GM12878 (cell line): ENCODE data around the gene DACH1. TPM values are rescaled to one million over a fixed set of nuclear protein-coding genes. Genes with fewer than 3 reads are reported as not detected.

Experiments used
- ATAC-seq: fragments of 200-7000 bp; cut with Tn5 transposase; 3 replicates; pipeline ENCODE4 v1.9.1; 2020; ENCODE audit warnings: mild to moderate bottlenecking, moderate library complexity
- BruUV-seq: library from RNA; stranded (reverse); fragments of 400-500 nt; replicated peaks from 2 replicates; lab custom pipeline; 2021; lab: Mats Ljungman, UMichigan
- CTCF ChIA-PET: fragments of 300-600 bp; sonication (Branson Sonifier 250); formaldehyde crosslinking; extraction: SDS; loops from one replicate; lab custom pipeline; 2021; ENCODE audit warnings: inconsistent platforms; lab: Yijun Ruan, JAX
- POLR2A ChIA-PET: fragments of 350-600 bp; formaldehyde crosslinking; extraction: SDS; loops from one replicate; lab custom pipeline; 2021; ENCODE audit warnings: inconsistent platforms; lab: Charles Lee
- RAD21 ChIA-PET: fragments of 300-600 bp; sonication (Branson Sonifier 250); formaldehyde crosslinking; loops from one replicate; lab custom pipeline; 2023; ENCODE audit warnings: antibody characterized with exemption; ENCODE audit not compliant: unreplicated experiment; lab: Charles Lee
- SMC1A ChIA-PET: fragments of 300-600 bp; sonication (Branson Sonifier 250); formaldehyde crosslinking; loops from one replicate; lab custom pipeline; 2023; ENCODE audit not compliant: unreplicated experiment, uncharacterized antibody; lab: Charles Lee
- DNase-seq: peaks from one replicate; pipeline ENCODE4 v3.0.0-alpha.2; 2011; ENCODE audit warnings: low read depth, low spot score
- FAIRE-seq: peaks from 3 replicates; lab custom pipeline; 2011; peaks lifted over from hg19 to GRCh38; lab: Jason Lieb, UNC
- H2AFZ ChIP-seq: 2 replicates; pipeline ENCODE4 v1.6.0; 2011; ENCODE audit warnings: low read depth, low read length, control low read depth; ENCODE audit not compliant: control insufficient read depth
- H3K27ac ChIP-seq: 2 replicates; pipeline ENCODE4 v1.5.1; 2011; ENCODE audit warnings: control low read depth; ENCODE audit not compliant: control insufficient read depth, insufficient read depth
- H3K27me3 ChIP-seq, 2 experiments: replicated peaks in 1 of 2; 2 replicates each; pipeline versions ENCODE4 v1.6.0 to v1.6.1; 2011; ENCODE audit warnings: low read length in 1 of 2; ENCODE audit not compliant: control insufficient read depth in 2 of 2, insufficient read depth in 2 of 2
- H3K36me3 ChIP-seq, 2 experiments: 2 replicates each; pipeline ENCODE4 v1.5.1; 2011; ENCODE audit warnings: low read length in 1 of 2; ENCODE audit not compliant: control insufficient read depth in 2 of 2, insufficient read depth in 2 of 2
- H3K4me1 ChIP-seq: 2 replicates; pipeline ENCODE4 v1.6.1; 2011; ENCODE audit warnings: mild to moderate bottlenecking, low read length, moderate library complexity, mixed read lengths; ENCODE audit not compliant: control insufficient read depth, insufficient read depth
- H3K4me2 ChIP-seq: 2 replicates; pipeline ENCODE4 v1.6.0; 2011; ENCODE audit warnings: control low read depth; ENCODE audit not compliant: control insufficient read depth, insufficient read depth
- H3K4me3 ChIP-seq: fragments of 200-600 bp; sonication (generic); 2 replicates; pipeline ENCODE4 v1.5.1; 2016
- H3K79me2 ChIP-seq: 2 replicates; pipeline ENCODE4 v1.6.0; 2011; ENCODE audit warnings: low read length; ENCODE audit not compliant: control insufficient read depth, insufficient read depth
- H3K9ac ChIP-seq: 2 replicates; pipeline ENCODE4 v1.8.0; 2011; ENCODE audit warnings: low read length, control low read depth, mixed read lengths; ENCODE audit not compliant: control insufficient read depth, insufficient read depth
- H3K9me3 ChIP-seq: replicated peaks from 3 replicates; pipeline ENCODE4 v1.5.1; 2011; ENCODE audit warnings: mild to moderate bottlenecking, low read length; ENCODE audit not compliant: control insufficient read depth, insufficient read depth
- H4K20me1 ChIP-seq: 2 replicates; pipeline ENCODE4 v1.6.0; 2011; ENCODE audit not compliant: control insufficient read depth, insufficient read depth
- BMI1 ChIP-seq: fragments of 450-650 bp; IDR thresholded peaks from 2 replicates; pipeline ENCODE4 v1.6.1; 2016; ENCODE audit warnings: mild to moderate bottlenecking, moderate library complexity, borderline replicate concordance
- BRCA1 ChIP-seq: IDR thresholded peaks from 2 replicates; pipeline ENCODE4 v1.6.1; 2011; ENCODE audit warnings: low read depth, low read length, improper control_type of control experiment
- EED ChIP-seq: sonication (generic); IDR thresholded peaks from 2 replicates; pipeline ENCODE4 v1.6.1; 2016; ENCODE audit warnings: antibody characterized with exemption, low read depth
- ETV6 ChIP-seq, 2 experiments: fragments of 450-650 bp in 1 of 2; IDR thresholded peaks in 1 of 2; conservative IDR thresholded peaks in 1 of 2; 2 replicates each; pipeline ENCODE4 v1.6.1; 2014; ENCODE audit warnings: antibody characterized with exemption in 1 of 2, borderline replicate concordance in 1 of 2, low read depth in 1 of 2, mild to moderate bottlenecking in 1 of 2, moderate library complexity in 1 of 2
- FOS ChIP-seq: IDR thresholded peaks from 3 replicates; pipeline ENCODE4 v1.6.1; 2011; ENCODE audit warnings: borderline replicate concordance; ENCODE audit not compliant: insufficient read length; ENCODE audit errors: extremely low read depth
- FOXM1 ChIP-seq: IDR thresholded peaks from 2 replicates; pipeline ENCODE4 v1.6.1; 2012; ENCODE audit warnings: low read depth, mild to moderate bottlenecking, inconsistent platforms, low read length, moderate library complexity
- NFIC ChIP-seq: IDR thresholded peaks from 2 replicates; pipeline ENCODE4 v1.6.1; 2012; ENCODE audit warnings: low read depth, mild to moderate bottlenecking, inconsistent platforms, low read length, moderate library complexity
- NFYB ChIP-seq: IDR thresholded peaks from 2 replicates; pipeline ENCODE4 v1.6.1; 2011; ENCODE audit warnings: low read depth, mild to moderate bottlenecking, low read length, improper control_type of control experiment, moderate library complexity; ENCODE audit not compliant: insufficient read depth
- SMAD5 ChIP-seq: IDR thresholded peaks from 2 replicates; pipeline ENCODE4 v1.6.1; 2016; ENCODE audit warnings: antibody characterized with exemption, low read depth
- WGBS: methylation state at CpG from one replicate; pipeline ENCODE4 v1.1.6; 2016; ENCODE audit warnings: low lambda C conversion rate; ENCODE audit not compliant: insufficient replicate concordance, insufficient coverage; ENCODE audit errors: missing lambda C conversion rate; 5-methylcytosine and 5-hydroxymethylcytosine counted together
- in situ Hi-C: fragments of 300-500 bp; cut with MboI; formaldehyde crosslinking; loops from 9 replicates; pipeline ENCODE4 v1.14.3; 2018; ENCODE audit warnings: mixed read lengths
- intact Hi-C: fragments of 100-400 bp; cut with micrococcal nuclease; formaldehyde crosslinking; loops from one replicate; pipeline ENCODE4 v1.14.2; 2022; ENCODE audit not compliant: unreplicated experiment
- polyA plus RNA-seq, 11 experiments: library from polyadenylated mRNA; depleted of rRNA in 4 of 11; unstranded in 6 of 11; stranded (reverse) in 5 of 11; fragments of >200 nt; fragmentation: Nextera tagmentation in 4 of 11; fragmentation: Illumina TruSeq in 1 of 11; extraction: Ambion mirVana in 4 of 11; extraction: Trizol in 1 of 11; gene quantifications; 1 replicate in 1 of 11; 2 replicates in 10 of 11; pipeline versions ENCODE4 v1.2.1 to v1.2.3, GENCODE V29; 2011 to 2016; ENCODE audit warnings: inconsistent platforms in 2 of 11, missing spikeins in 2 of 11, low read depth in 1 of 11
- total RNA-seq, 4 experiments: library from RNA; depleted of rRNA in 3 of 4; stranded (reverse); fragments of >200 nt in 3 of 4; fragmentation: Illumina TruSeq in 1 of 4; extraction: Trizol in 1 of 4; gene quantifications; 2 replicates each; pipeline versions ENCODE4 v1.2.1 to v1.2.3, GENCODE V29; 2013 to 2021
- TF ChIP-seq, protein P1 (sequence below): fragments of 450-650 bp; formaldehyde crosslinking; IDR thresholded peaks from 2 replicates; pipeline ENCODE4 v1.4.0; 2020; ENCODE audit warnings: mild to moderate bottlenecking, moderate library complexity
- TF ChIP-seq, protein P2 (sequence below): fragments of 450-650 bp; IDR thresholded peaks from 2 replicates; pipeline ENCODE4 v1.6.1; 2017; ENCODE audit warnings: borderline replicate concordance
- TF ChIP-seq, protein P3 (sequence below): IDR thresholded peaks from 2 replicates; pipeline ENCODE4 v1.6.1; 2011; ENCODE audit warnings: mild to moderate bottlenecking, low read depth, low read length, moderate library complexity; ENCODE audit not compliant: insufficient replicate concordance

The DACH1 gene
- total and polyA plus RNA-seq, 10 of the 15 experiments (the other 5 are each of a cell fraction or from before 2014, with no cell fraction given): 0.05 TPM; not detected in 9

DNA sequence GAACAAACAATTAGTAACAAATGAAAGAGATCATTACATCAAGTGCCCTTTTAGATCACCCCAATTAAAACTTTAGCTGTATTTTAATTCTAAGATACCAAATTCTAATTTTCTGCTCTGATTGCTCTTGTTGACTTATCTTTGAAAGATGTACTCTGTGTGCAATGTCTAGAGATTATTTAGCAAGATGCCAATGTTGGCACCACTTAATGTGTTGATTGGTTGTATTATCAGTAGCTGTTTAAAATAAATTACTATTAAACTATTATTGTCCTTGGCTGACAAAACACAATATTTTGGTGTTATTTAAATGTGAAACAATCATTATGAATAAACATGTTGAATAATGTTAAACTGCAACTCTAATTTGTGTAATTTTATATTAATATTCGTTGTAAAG, 386.0 kb downstream of the DACH1 start:
- WGBS: 0% methylated on average over 1 of the region's 1 CpG
- Histone ChIP-seq H2AFZ (no peak overlapping the region), H3K4me2 (no peak overlapping the region), H3K79me2 (no peaks in the 10 kb centered on the region), H3K9ac (no peak overlapping the region), H3K36me3 (no peaks in the 10 kb centered on the region), H4K20me1 (no peaks in the 10 kb centered on the region), H3K4me3 (no peak overlapping the region), H3K27me3 (no peaks in the 10 kb centered on the region), H3K27ac (no peak overlapping the region), H3K4me1 (no peaks in the 10 kb centered on the region), H3K9me3 (no peaks in the 10 kb centered on the region)
- in situ Hi-C loops: no loop called here
- FAIRE-seq (no peak), ATAC-seq (no peak), DNase-seq (no peak)
- TF ChIP-seq ETV6 (conservative IDR thresholded peaks at IDR 0.05 in 1 of 2, IDR thresholded peaks at IDR 0.05 in 1 of 2; ENCODE audit: borderline replicate concordance in 1 of 2, low read depth in 1 of 2) (no peak), SMAD5 (no peak), BRCA1 (no peak), NFYB (no peak), FOS (no peak), NFIC (no peak), EED (no peak), FOXM1 (no peak), BMI1 (no peak)
- TF ChIP-seq, protein P1, sequence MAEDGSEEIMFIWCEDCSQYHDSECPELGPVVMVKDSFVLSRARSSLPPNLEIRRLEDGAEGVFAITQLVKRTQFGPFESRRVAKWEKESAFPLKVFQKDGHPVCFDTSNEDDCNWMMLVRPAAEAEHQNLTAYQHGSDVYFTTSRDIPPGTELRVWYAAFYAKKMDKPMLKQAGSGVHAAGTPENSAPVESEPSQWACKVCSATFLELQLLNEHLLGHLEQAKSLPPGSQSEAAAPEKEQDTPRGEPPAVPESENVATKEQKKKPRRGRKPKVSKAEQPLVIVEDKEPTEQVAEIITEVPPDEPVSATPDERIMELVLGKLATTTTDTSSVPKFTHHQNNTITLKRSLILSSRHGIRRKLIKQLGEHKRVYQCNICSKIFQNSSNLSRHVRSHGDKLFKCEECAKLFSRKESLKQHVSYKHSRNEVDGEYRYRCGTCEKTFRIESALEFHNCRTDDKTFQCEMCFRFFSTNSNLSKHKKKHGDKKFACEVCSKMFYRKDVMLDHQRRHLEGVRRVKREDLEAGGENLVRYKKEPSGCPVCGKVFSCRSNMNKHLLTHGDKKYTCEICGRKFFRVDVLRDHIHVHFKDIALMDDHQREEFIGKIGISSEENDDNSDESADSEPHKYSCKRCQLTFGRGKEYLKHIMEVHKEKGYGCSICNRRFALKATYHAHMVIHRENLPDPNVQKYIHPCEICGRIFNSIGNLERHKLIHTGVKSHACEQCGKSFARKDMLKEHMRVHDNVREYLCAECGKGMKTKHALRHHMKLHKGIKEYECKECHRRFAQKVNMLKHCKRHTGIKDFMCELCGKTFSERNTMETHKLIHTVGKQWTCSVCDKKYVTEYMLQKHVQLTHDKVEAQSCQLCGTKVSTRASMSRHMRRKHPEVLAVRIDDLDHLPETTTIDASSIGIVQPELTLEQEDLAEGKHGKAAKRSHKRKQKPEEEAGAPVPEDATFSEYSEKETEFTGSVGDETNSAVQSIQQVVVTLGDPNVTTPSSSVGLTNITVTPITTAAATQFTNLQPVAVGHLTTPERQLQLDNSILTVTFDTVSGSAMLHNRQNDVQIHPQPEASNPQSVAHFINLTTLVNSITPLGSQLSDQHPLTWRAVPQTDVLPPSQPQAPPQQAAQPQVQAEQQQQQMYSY: no peak
- TF ChIP-seq, protein P2, sequence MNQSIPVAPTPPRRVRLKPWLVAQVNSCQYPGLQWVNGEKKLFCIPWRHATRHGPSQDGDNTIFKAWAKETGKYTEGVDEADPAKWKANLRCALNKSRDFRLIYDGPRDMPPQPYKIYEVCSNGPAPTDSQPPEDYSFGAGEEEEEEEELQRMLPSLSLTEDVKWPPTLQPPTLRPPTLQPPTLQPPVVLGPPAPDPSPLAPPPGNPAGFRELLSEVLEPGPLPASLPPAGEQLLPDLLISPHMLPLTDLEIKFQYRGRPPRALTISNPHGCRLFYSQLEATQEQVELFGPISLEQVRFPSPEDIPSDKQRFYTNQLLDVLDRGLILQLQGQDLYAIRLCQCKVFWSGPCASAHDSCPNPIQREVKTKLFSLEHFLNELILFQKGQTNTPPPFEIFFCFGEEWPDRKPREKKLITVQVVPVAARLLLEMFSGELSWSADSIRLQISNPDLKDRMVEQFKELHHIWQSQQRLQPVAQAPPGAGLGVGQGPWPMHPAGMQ: no peak
- TF ChIP-seq, protein P3, sequence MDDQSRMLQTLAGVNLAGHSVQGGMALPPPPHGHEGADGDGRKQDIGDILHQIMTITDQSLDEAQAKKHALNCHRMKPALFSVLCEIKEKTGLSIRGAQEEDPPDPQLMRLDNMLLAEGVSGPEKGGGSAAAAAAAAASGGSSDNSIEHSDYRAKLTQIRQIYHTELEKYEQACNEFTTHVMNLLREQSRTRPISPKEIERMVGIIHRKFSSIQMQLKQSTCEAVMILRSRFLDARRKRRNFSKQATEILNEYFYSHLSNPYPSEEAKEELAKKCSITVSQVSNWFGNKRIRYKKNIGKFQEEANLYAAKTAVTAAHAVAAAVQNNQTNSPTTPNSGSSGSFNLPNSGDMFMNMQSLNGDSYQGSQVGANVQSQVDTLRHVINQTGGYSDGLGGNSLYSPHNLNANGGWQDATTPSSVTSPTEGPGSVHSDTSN: no peak
- ChIA-PET RAD21 (no interaction called here), CTCF (interaction anchor here (1.2 kb wide), 1 partner anchor 9 kb away, joined by 4 read pairs; no protein-coding TSS in a partner anchor), SMC1A (interaction anchor here (0.8 kb wide), 1 partner anchor 398 kb away, joined by 4 read pairs; no protein-coding TSS in a partner anchor), POLR2A (no interaction called here)
- intact Hi-C loops: no loop called here
- no TSS peak for BruUV-seq
